PC-9 (cell line): ENCODE measurements around the gene CCNE1. TPM values are rescaled to one million over a fixed set of nuclear protein-coding genes. Genes with fewer than 3 reads are reported as not detected.

ENCODE experiments used
- BruUV-seq: library from RNA; stranded (reverse); fragments of 400-500 nt; replicated peaks from 2 replicates; lab custom pipeline; 2021; lab: Mats Ljungman, UMichigan
- CTCF ChIA-PET: fragments of 300-600 bp; sonication (Branson Sonifier 250); formaldehyde crosslinking; loops from one replicate; lab custom pipeline; 2022; ENCODE audit warnings: antibody characterized with exemption; lab: Charles Lee
- POLR2A ChIA-PET: fragments of 300-600 bp; sonication (Branson Sonifier 250); formaldehyde crosslinking; loops from one replicate; lab custom pipeline; 2022; ENCODE audit warnings: antibody characterized with exemption; ENCODE audit not compliant: unreplicated experiment; lab: Charles Lee
- DNase-seq, 2 experiments: peaks; one replicate each; pipeline versions ENCODE4 v3.0.0 to v3.0.0-alpha.2; 2015 to 2022; ENCODE audit warnings: mixed read lengths in 1 of 2
- H2AFZ ChIP-seq: fragments of 200-600 bp; sonication (generic); 2 replicates; pipeline ENCODE4 v1.8.1; 2017; ENCODE audit warnings: antibody characterized with exemption
- H3F3A ChIP-seq: fragments of 200-600 bp; sonication (generic); 2 replicates; pipeline ENCODE4 v1.8.1; 2017; ENCODE audit warnings: antibody characterized with exemption, mild to moderate bottlenecking, low read depth; ENCODE audit not compliant: insufficient read depth
- H3K27ac ChIP-seq: fragments of 200-600 bp; sonication (generic); 2 replicates; pipeline ENCODE4 v1.6.1; 2016; ENCODE audit warnings: mixed run types
- H3K27me3 ChIP-seq: fragments of 200-600 bp; sonication (generic); 2 replicates; pipeline ENCODE4 v1.6.1; 2016; ENCODE audit warnings: low read depth, mixed run types; ENCODE audit not compliant: insufficient read depth
- H3K36me3 ChIP-seq: fragments of 200-600 bp; sonication (generic); 2 replicates; pipeline ENCODE4 v1.6.1; 2016; ENCODE audit warnings: low read depth, mixed run types
- H3K4me1 ChIP-seq: fragments of 200-600 bp; sonication (generic); replicated peaks from 2 replicates; pipeline ENCODE4 v1.6.1; 2016; ENCODE audit warnings: mixed run types; ENCODE audit not compliant: insufficient read depth
- H3K4me2 ChIP-seq: fragments of 200-600 bp; sonication (generic); 2 replicates; pipeline ENCODE4 v1.6.1; 2017; ENCODE audit warnings: mixed run types
- H3K4me3 ChIP-seq: fragments of 200-600 bp; sonication (generic); 2 replicates; pipeline ENCODE4 v1.6.1; 2016; ENCODE audit warnings: mixed run types
- H3K79me2 ChIP-seq: fragments of 200-600 bp; sonication (generic); 2 replicates; pipeline ENCODE4 v1.6.1; 2017; ENCODE audit warnings: low read depth, mixed run types
- H3K9me2 ChIP-seq: fragments of 200-600 bp; sonication (generic); 2 replicates; pipeline ENCODE4 v1.8.1; 2017; ENCODE audit warnings: mild to moderate bottlenecking; ENCODE audit not compliant: insufficient read depth
- H3K9me3 ChIP-seq: fragments of 200-600 bp; sonication (generic); 2 replicates; pipeline ENCODE4 v1.8.1; 2016; ENCODE audit warnings: low read depth; ENCODE audit not compliant: insufficient read depth
- H4K20me1 ChIP-seq: fragments of 200-600 bp; sonication (generic); 2 replicates; pipeline ENCODE4 v1.8.1; 2017; ENCODE audit not compliant: insufficient read depth
- EZH2 ChIP-seq: fragments of 200-600 bp; sonication (generic); IDR thresholded peaks from 2 replicates; pipeline ENCODE4 v1.8.0; 2017; ENCODE audit warnings: antibody characterized with exemption, low read depth
- intact Hi-C: fragments of 100-400 bp; cut with micrococcal nuclease; formaldehyde crosslinking; loops from one replicate; pipeline ENCODE4 v1.10.0; 2022; ENCODE audit not compliant: unreplicated experiment
- total RNA-seq: library from RNA; stranded (reverse); gene quantifications from 2 replicates; pipeline ENCODE4 v1.2.3, GENCODE V29; 2021
- TF ChIP-seq, protein P1 (sequence below): fragments of 200-600 bp; sonication (generic); conservative IDR thresholded peaks from 2 replicates; pipeline ENCODE4 v1.6.1; 2017; ENCODE audit warnings: mixed run types, antibody characterized with exemption, mild to moderate bottlenecking, moderate library complexity

Gene CCNE1
- total RNA-seq, 1 experiment from 2014 or later = 10.6 TPM

- POLR2A ChIA-PET = no interaction called here
- Histone ChIP-seq H3K27ac (no peak overlapping the region), H2AFZ (no peak overlapping the region), H3K9me2 (no peaks in the 10 kb centered on the region), H3K4me2 (no peak overlapping the region), H3K9me3 (no peaks in the 10 kb centered on the region), H3F3A (no peaks in the 10 kb centered on the region), H3K4me1 (peaks cover 7% of the 10 kb centered on the region; the same call in 1 of the 2 replicates), H3K27me3 (no peaks in the 10 kb centered on the region), H3K79me2 (no peaks in the 10 kb centered on the region), H3K36me3 (no peaks in the 10 kb centered on the region), H3K4me3 (no peak overlapping the region), H4K20me1 (no peaks in the 10 kb centered on the region)
- DNase-seq = no peak
- no peak for TF ChIP-seq EZH2
- TF ChIP-seq, protein P1, sequence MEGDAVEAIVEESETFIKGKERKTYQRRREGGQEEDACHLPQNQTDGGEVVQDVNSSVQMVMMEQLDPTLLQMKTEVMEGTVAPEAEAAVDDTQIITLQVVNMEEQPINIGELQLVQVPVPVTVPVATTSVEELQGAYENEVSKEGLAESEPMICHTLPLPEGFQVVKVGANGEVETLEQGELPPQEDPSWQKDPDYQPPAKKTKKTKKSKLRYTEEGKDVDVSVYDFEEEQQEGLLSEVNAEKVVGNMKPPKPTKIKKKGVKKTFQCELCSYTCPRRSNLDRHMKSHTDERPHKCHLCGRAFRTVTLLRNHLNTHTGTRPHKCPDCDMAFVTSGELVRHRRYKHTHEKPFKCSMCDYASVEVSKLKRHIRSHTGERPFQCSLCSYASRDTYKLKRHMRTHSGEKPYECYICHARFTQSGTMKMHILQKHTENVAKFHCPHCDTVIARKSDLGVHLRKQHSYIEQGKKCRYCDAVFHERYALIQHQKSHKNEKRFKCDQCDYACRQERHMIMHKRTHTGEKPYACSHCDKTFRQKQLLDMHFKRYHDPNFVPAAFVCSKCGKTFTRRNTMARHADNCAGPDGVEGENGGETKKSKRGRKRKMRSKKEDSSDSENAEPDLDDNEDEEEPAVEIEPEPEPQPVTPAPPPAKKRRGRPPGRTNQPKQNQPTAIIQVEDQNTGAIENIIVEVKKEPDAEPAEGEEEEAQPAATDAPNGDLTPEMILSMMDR = no peak
- no TSS peak for BruUV-seq
- CTCF ChIA-PET = interaction anchor here (0.6 to 0.7 kb wide), 2 partner anchors 8 to 477 kb away, joined by 3 to 13 read pairs; no protein-coding TSS in a partner anchor
- intact Hi-C loops = no loop called here
These were observed 49.8 kb downstream of the CCNE1 start for GRCh38 chr19:29861574-29861973.

DNA sequence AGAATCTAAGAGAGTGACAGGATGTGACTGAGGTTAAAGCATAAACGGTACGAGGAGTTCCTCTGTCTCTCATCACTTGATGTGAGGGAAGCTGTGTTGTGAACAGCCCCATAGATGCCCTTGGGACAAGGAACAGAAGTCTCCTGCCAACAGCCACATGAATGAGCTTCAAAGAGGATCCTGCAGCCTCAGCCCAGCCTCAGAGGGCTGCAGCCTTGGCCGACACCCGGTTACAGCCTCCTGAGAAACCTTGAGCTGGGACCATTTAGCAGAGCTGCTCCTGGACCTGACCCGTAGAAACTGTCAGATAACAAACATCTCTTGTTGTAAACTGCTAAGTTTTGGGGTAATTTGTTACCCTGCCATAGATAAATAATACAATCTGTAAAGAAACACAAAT is 54.2 kb downstream of the CCNE1 start:
- Histone ChIP-seq H2AFZ (no peak overlapping the region), H3K9me3 (0 out of 2 replicates have a peak, but pooled peaks cover 4% of the 10 kb centered on the region), H3K9me2 (no peaks in the 10 kb centered on the region), H3K27ac (no peak overlapping the region), H4K20me1 (no peaks in the 10 kb centered on the region), H3K27me3 (no peaks in the 10 kb centered on the region), H3K4me3 (no peak overlapping the region), H3K36me3 (no peaks in the 10 kb centered on the region), H3K4me1 (peaks cover 6% of the 10 kb centered on the region), H3F3A (0 out of 2 replicates have a peak, but pooled peaks cover 4% of the 10 kb centered on the region), H3K4me2 (no peak overlapping the region), H3K79me2 (no peaks in the 10 kb centered on the region)
- ChIA-PET CTCF (no interaction called here), POLR2A (no interaction called here)
- no peak for DNase-seq
- no peak for TF ChIP-seq EZH2
- TF ChIP-seq, protein P1 = no peak
- intact Hi-C loops = no loop called here
- no TSS peak for BruUV-seq

- no peak overlapping the region for H3K27ac ChIP-seq
- CTCF ChIA-PET = no interaction called here
- no peaks in the 10 kb centered on the region for H4K20me1 ChIP-seq
- no peak for TF ChIP-seq EZH2
- TF ChIP-seq, protein P1 = no peak
- H3K9me2 ChIP-seq = no peaks in the 10 kb centered on the region
- intact Hi-C loops = no loop called here
- H3K4me1 ChIP-seq = peaks cover 17% of the 10 kb centered on the region
- no TSS peak for BruUV-seq
- peaks cover 10% of the 10 kb centered on the region; the same call in 1 of the 2 replicates for H3F3A ChIP-seq
- H3K4me2 ChIP-seq = no peak overlapping the region
- POLR2A ChIA-PET = no interaction called here
- 0 out of 2 replicates have a peak, but pooled peaks cover 4% of the 10 kb centered on the region for H3K9me3 ChIP-seq
- no peaks in the 10 kb centered on the region for H3K27me3 ChIP-seq
- H2AFZ ChIP-seq = no peak overlapping the region
- no peaks in the 10 kb centered on the region for H3K79me2 ChIP-seq
- no peaks in the 10 kb centered on the region for H3K36me3 ChIP-seq
- no peak for DNase-seq
- H3K4me3 ChIP-seq = no peak overlapping the region
These were observed 56.2 kb downstream of the CCNE1 start for GRCh38 chr19:29867984-29868383.
